GM21381 (cell line): ENCODE data around the gene CYBC1.
"Not testable (repeated sequence)": the region's sequence is repeated elsewhere in the genome, so short reads cannot be mapped to it uniquely, and the experiment has no call there.

Source experiments
- ATAC-seq: cut with Tn5 transposase; IDR thresholded peaks from one replicate; pipeline ENCODE4 v1.9.1; 2021; ENCODE audit warnings: mild to moderate bottlenecking, moderate library complexity; ENCODE audit not compliant: unreplicated experiment

Gene CYBC1

GRCh38 chr17:82479602-82480001 is 29.1 kb upstream of the CYBC1 start:
- no peak for ATAC-seq

- ATAC-seq: no peak
These were observed 27.4 kb upstream of the CYBC1 start for GRCh38 chr17:82477934-82478333.

GRCh38 chr17:82475458-82475857 is 24.9 kb upstream of the CYBC1 start:
- no peak for ATAC-seq

GRCh38 chr17:82474223-82475010 is 23.9 kb upstream of the CYBC1 start:
- ATAC-seq: no peak

GRCh38 chr17:82470065-82470464 is 19.5 kb upstream of the CYBC1 start:
- no peak for ATAC-seq

GRCh38 chr17:82468692-82469091 is 18.1 kb upstream of the CYBC1 start:
- no peak for ATAC-seq

GRCh38 chr17:82465023-82465603 is 14.6 kb upstream of the CYBC1 start:
- ATAC-seq: no peak

- no peak for ATAC-seq
These were observed 14.0 kb upstream of the CYBC1 start for GRCh38 chr17:82464567-82464929.

- no peak for ATAC-seq
These were observed 13.5 kb upstream of the CYBC1 start for GRCh38 chr17:82463925-82464566.

GRCh38 chr17:82463391-82463790 is 12.8 kb upstream of the CYBC1 start:
- no peak for ATAC-seq

- ATAC-seq: no peak
These were observed 11.4 kb upstream of the CYBC1 start for GRCh38 chr17:82461827-82462524.

- not testable (repeated sequence) for ATAC-seq
These were observed 9.4 kb upstream of the CYBC1 start for GRCh38 chr17:82459936-82460335.

GRCh38 chr17:82458885-82459424 is 8.4 kb upstream of the CYBC1 start:
- peak; percentile 1 for ATAC-seq

GRCh38 chr17:82458179-82458884 is 7.8 kb upstream of the CYBC1 start, which contains the start of gene NARF:
Gene NARF, plus strand, starts transcription at chr17:82458741. Its CDS starts 63 bp downstream, at chr17:82458804.
- peak; percentile 90 for ATAC-seq

GRCh38 chr17:82457929-82458178 is 7.3 kb upstream of the CYBC1 start:
- ATAC-seq: no peak

- no peak for ATAC-seq
These were observed 6.7 kb upstream of the CYBC1 start for GRCh38 chr17:82457073-82457928.

- not testable (repeated sequence) for ATAC-seq
These were observed 3.2 kb upstream of the CYBC1 start for GRCh38 chr17:82453706-82454105.

- ATAC-seq: not testable (repeated sequence)
These were observed 2.6 kb upstream of the CYBC1 start for GRCh38 chr17:82453151-82453550.

GRCh38 chr17:82452162-82452561 is 1.6 kb upstream of the CYBC1 start:
- ATAC-seq: no peak

GRCh38 chr17:82449883-82450356 is 632 bp downstream of the CYBC1 start:
- peak; percentile 1 for ATAC-seq
